Measurements from ENCODE around the gene BLM.

Gene BLM

GRCh38 chr15:90790057-90790456, 72.9 kb downstream of the BLM start:
- DNase-seq (ENCODE audit: low spot score) = no peak

DNA sequence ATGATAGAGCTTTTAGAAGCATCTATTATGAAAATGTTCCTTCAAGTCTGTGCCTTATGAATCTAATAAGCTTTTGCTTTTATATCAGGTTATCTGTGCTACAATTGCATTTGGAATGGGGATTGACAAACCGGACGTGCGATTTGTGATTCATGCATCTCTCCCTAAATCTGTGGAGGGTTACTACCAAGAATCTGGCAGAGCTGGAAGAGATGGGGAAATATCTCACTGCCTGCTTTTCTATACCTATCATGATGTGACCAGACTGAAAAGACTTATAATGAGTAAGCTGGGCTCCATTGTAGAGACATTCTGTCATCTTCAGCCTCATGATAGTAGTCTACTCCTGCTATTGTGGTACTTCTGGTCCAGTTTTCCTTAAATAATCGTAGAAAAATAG, 73.4 kb downstream of the BLM start:
- no peak for DNase-seq (ENCODE audit: low spot score)

GRCh38 chr15:90794538-90794937, 77.4 kb downstream of the BLM start:
- DNase-seq (ENCODE audit: low spot score) = no peak

DNA sequence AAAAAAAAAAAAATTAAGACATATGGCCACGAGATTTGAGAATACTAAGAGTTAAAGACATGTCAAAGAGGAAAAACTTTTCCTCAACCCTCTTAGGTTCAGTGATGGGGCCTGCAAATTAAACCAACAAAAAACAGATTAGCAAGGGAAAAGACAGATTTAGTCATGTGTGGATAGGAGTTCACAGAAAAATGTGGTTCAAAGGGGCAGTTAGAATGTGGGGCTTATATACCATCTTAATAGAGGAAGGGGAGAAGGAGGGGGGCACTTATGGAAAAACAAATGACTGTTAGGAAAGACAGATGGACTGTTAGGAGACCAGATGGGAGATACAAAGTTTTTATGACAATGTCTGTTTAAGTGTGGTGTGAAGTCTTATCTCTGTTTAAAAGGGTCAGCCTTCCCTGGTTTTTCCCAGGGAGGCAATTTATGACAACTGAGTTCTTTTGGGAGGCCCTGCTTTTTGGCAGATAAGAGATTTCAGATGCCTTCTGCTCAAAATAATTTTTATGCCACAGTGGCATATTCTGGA, 82.6 kb downstream of the BLM start:
- DNase-seq (ENCODE audit: low spot score) = no peak

DNA sequence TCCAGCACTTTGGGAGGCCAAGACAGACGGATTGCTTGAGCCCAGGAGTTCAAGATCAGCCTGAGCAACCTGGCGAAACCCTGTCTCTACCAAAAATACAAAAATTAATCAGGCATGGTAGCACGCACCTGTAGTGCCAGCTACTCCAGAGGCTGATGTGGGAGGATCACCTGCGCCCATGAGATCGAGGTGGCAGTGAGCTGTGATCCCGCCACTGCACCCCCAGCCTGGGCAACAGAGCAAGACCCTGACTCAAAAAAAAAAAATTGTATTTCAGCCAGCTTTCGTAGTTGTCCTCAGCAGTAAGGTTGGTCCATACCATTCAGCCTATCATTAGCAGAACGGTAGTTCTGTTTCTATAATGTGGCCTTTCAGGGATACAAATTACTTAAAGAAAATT, 84.7 kb downstream of the BLM start:
- no peak for DNase-seq (ENCODE audit: low spot score)

GRCh38 chr15:90807074-90807785, 90.1 kb downstream of the BLM start:
- no peak for DNase-seq (ENCODE audit: low spot score)

DNA sequence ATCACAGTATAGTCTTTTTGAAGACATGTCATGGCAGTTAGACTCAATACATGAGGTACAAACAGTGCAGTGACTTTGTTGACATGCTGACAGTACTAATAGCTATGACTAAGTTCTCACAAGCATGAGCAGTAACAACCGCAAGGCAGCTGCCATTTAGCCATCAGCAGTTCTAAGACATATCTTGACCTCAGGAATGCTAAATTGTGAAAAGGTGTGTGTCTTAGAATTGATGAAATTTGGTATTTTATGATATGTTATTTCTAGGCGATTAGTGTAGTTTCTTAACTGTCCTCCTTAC, 90.6 kb downstream of the BLM start:
- no peak for DNase-seq (ENCODE audit: low spot score)

DNA sequence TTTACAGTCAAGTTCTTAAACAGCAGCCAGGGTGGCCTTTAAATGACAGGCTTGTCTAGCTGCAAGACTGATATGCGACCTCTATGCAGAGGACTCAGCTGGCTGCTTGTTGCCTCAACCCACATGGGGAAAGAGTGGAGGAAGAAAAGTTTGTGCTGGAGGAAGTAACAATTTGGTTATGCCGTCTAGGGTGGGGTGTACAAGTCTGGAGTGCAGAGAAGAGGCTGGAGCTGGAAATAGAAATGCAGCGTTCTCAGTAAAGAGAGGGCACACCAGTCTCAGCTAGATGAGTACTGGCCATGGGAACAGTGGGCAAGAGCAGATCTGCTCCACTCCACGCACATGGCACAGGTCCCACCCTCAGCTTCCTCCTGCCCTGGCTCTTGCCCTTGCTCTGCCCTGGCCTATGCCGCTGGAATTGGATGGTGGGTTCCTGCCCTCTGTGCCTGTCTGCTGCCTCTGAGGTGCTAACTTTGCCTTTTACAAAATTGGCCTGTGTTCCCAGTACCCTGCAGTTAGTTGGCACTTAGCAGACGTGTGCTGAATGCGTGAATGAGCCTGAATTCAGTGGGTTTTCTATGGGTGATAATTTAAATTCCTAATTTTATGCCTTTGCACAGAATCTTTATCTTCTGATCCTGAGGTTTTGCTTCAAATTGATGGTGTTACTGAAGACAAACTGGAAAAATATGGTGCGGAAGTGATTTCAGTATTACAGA, 91.5 kb downstream of the BLM start:
- DNase-seq (ENCODE audit: low spot score) = no peak

DNA sequence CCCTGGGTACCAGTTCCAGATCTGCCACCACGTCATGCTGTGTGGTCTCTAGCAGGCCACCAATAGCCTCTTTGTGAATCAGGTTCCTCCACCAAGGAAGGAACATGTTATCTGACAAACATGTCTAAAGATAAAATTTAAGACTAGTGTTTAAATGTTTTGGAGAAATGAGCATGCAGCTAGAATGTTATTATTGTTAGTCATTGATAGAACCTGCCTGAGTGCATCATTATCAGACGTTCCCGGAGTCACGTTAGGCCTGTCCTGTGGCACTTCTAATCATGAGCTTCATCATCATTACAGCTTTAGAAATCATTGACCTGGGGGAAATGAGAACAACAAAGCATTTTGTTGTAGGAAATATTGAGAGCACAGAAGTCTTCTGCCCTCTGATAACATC, 92.4 kb downstream of the BLM start:
- no peak for DNase-seq (ENCODE audit: low spot score)

DNA sequence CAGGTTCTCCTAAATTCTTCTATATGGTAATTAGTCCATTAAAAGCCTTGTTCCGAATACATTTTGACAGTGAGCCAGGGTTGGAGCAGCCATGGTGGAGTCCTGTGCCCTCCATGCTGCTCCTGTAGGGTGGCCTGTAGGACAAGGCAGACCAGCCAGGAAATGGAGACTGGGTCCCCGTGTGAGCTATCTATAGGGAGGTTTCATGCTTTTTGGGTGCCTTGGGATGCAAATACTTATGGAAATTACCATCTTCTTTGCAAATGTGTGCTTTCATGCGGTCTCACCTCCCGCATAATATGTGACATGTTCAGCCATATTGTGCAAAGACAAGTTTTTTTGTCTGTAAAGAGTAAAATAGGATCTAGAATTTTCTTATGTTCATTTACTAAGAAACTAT, 93.2 kb downstream of the BLM start:
- DNase-seq (ENCODE audit: low spot score) = no peak

GRCh38 chr15:90812171-90812957, 95.2 kb downstream of the BLM start:
- DNase-seq (ENCODE audit: low spot score) = no peak

GRCh38 chr15:90812958-90813265, 95.8 kb downstream of the BLM start:
- no peak for DNase-seq (ENCODE audit: low spot score)

DNA sequence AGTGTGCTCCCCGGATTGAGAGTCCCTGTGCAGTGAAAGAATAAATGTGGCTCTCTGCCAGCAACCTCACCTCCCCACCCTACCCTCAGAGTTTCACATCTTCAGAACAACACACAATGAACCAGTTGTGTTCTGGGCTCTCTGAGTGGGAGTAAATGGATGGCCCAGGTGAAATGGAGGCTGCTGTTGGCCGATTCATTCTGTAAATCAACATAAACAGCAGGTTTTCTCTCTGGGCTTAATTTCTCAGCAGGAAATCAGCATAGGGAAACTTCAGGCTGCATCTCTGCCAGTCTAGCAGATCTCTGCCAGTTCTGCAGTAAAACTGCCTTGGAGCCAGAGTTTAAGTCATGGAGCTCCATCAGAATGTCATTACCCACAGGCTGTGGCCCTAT, 96.6 kb downstream of the BLM start:
- peak; percentile 35 for DNase-seq (ENCODE audit: low spot score)

- no peak for DNase-seq (ENCODE audit: low spot score)
Observed at GRCh38 chr15:90814191-90814821, 97.2 kb downstream of the BLM start.

- no peak for DNase-seq (ENCODE audit: low spot score)
Observed at GRCh38 chr15:90816401-90817116, 99.4 kb downstream of the BLM start.

DNA sequence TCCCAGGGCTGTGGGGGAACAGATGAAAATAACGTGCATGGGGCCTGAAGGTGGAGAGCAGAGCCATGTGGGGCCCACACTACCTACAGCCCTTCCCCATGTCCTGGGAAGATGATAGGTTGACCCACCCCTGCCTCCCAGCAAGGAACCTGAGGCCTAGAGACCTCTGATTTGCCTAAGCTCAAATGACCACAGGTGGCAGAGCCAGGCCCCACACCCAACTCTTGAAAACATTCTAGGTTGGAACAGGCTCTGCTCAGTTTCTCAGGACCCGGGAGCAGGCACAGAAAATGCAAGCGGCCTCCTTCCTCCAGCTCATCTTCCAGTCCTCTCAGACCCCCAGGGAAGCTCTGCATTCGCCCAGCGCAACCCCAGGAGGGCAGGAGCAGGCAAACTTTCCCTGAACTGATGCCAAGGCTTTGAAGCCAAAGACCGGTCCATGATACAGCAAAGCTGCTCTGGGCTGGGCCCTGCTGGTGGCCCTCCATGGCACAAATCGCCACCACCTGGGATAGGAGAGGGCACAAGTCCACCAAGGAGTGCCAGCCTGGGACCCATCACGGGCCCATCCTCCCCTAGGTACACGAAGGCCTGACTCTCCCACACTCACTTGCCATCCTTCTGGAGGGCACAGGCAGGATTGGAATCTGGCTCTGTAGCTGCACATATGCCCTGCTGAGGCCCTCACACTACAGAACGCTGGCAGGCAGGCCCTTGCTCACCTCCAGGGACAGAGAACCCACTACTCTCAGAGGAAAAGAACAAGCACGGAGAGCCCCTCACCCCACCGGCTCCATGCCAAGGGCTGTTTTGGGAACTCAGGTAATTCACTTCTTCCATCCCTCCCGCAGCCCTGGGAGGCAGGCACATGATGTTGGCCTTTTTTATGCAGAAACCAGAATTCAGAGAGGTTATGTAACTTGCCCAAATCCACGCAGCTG, 100.2 kb downstream of the BLM start:
- no peak for DNase-seq (ENCODE audit: low spot score)

DNA sequence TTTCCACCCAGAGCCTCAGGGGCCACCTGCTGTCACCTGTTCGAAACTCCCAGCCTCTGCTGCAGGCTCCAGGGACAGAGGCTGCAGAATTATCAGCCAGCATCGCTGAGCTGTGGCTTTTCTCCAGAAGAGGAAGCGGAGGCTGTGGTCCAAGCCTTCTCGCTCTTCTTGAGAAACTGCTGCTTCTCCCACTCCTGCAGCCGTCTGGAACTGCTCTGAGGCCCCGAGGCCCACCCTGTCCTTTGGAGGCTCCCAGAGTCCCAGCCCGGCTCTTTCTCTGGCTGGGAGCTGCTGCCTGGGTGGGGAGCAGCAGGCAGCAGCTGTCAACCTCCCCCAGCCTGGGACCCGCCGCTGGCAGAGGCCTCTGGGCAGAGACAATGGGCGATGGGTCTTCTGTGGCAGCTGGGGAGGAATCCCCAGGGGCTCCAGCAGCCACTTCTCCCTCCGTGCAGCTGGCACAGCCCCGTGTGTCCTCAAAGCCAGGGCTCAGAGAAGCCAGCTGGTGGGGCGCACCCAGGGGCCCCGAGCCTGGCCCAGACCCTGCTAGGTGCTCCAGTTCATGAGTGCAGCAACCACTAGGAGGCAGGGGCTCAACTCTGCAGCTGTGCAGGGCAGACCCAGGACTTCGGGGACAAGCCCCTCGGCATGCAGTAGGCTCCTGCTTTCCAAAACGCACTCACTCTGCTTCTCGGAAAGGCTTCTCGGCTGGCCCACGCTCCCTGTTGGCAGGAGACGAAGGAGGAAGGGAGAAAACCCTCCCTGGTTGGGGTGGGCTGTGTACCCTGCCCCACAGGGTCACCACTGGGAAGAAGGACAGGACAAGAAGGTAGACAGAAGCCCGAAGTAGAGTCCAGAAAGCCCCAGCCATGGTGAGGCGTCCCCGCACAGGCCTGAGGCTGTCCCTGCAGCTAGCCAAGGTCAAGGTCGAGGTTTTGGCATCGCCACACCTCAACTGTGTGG, 101.4 kb downstream of the BLM start:
- DNase-seq (ENCODE audit: low spot score) = no peak

- no peak for DNase-seq (ENCODE audit: low spot score)
Observed at GRCh38 chr15:90819390-90819789, 102.2 kb downstream of the BLM start.

GRCh38 chr15:90819850-90820249, 102.7 kb downstream of the BLM start:
- no peak for DNase-seq (ENCODE audit: low spot score)

DNA sequence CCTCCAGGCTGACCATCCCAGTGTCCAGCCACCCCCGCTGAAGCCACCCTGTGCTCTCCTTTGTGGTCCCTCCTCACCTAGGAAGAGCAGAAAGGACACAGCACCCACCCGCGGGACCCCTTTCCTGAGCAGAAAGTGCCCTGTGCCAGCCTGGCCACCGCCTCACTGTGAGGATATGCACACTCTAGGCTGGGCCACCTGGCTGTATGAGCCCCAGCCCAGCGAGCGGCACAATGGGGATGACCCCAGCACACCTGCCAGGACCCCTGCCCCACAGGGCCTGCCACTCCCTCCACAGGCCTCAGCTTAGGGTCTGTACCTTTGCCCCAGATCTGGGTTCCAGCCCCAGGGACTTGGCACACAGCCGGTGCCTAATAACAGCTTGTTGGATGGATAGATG, 103.3 kb downstream of the BLM start:
- DNase-seq (ENCODE audit: low spot score) = no peak
